ENCODE results near the gene NUDT5. TPM values are rescaled to one million over a fixed set of nuclear protein-coding genes. Genes with fewer than 3 reads are reported as not detected.

NUDT5 gene
- total RNA-seq, 1 experiment from 2014 or later, result 160 TPM

DNA sequence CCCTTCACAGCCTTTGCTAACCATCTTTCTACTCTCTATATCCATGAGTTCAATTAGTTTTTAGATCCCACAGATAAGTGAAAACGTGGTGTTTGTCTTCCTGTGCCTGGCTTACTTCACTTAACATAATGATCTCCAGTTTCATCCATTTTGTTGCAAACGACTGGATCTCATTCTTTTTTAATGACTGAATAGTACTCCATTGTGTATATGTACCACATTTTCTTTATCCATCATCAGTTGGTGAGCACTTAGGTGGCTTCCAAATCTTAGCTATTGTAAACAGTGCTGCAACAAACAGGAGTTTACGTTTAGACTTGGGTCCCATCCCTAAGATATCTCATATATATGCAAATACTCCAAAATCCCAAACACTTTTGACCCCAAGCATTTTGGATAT is 9.4 kb upstream of the NUDT5 start:
- Histone ChIP-seq H3K9me3 (no peaks in the 10 kb centered on the region), H3K27me3 (replicated peaks; ENCODE audit: control insufficient read depth, insufficient read depth, low read length) (no peaks in the 10 kb centered on the region), H3K36me3 (ENCODE audit: control insufficient read depth, insufficient read depth, low read length) (peaks cover 2% of the 10 kb centered on the region; the same call in 1 of the 2 replicates), H3K4me1 (no peaks in the 10 kb centered on the region), H3K4me3 (ENCODE audit: low read depth, low read length) (no peak overlapping the region)
- Mint-ChIP-seq H3K27me3 (ENCODE audit: insufficient read depth, unreplicated experiment) (no peaks in the 10 kb centered on the region), H3K36me3 (ENCODE audit: insufficient read depth, unreplicated experiment) (peaks cover 59% of the 10 kb centered on the region), H3K4me3 (ENCODE audit: unreplicated experiment) (no peak overlapping the region), H3K4me1 (ENCODE audit: low read depth, unreplicated experiment) (no peaks in the 10 kb centered on the region), H3K27ac (ENCODE audit: unreplicated experiment) (no peak overlapping the region), H3K9me3 (ENCODE audit: unreplicated experiment) (no peaks in the 10 kb centered on the region)
- TF ChIP-seq, protein P1, sequence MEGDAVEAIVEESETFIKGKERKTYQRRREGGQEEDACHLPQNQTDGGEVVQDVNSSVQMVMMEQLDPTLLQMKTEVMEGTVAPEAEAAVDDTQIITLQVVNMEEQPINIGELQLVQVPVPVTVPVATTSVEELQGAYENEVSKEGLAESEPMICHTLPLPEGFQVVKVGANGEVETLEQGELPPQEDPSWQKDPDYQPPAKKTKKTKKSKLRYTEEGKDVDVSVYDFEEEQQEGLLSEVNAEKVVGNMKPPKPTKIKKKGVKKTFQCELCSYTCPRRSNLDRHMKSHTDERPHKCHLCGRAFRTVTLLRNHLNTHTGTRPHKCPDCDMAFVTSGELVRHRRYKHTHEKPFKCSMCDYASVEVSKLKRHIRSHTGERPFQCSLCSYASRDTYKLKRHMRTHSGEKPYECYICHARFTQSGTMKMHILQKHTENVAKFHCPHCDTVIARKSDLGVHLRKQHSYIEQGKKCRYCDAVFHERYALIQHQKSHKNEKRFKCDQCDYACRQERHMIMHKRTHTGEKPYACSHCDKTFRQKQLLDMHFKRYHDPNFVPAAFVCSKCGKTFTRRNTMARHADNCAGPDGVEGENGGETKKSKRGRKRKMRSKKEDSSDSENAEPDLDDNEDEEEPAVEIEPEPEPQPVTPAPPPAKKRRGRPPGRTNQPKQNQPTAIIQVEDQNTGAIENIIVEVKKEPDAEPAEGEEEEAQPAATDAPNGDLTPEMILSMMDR (IDR thresholded peaks at IDR 0.05; ENCODE audit: insufficient read depth in 1 of 2, low read depth in 1 of 2, low read length in 1 of 2, severe bottlenecking in 1 of 2, unreplicated experiment in 1 of 2), result no peak
- POLR2A ChIA-PET, result no interaction called here
- no peak for DNase-seq
- CTCF ChIA-PET, result no interaction called here
- no TSS peak for BruUV-seq (replicated peaks)
- intact Hi-C loops (cut with micrococcal nuclease; ENCODE audit: unreplicated experiment), result no loop called here

DNA sequence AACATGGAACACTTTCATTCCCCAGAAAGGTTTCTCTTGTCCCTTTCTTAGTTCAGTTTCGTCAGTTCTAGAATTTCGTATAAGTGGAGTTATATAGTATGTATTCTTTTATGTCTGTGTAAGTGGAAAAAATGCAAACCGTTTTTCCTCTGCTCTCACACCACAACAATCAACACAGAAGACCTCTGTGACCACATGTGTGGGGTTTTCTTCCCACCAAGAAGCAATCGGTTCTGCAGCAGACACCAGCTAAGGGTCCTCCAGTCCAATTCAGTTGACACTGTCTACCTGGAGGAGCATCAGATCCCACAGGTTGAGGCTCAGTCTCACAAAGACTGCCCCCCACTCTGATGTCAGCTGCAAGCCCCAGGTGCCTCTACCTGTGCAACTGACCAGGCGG is 6.5 kb upstream of the NUDT5 start:
- H3K9me3 Mint-ChIP-seq (ENCODE audit: unreplicated experiment), result no peaks in the 10 kb centered on the region

DNA sequence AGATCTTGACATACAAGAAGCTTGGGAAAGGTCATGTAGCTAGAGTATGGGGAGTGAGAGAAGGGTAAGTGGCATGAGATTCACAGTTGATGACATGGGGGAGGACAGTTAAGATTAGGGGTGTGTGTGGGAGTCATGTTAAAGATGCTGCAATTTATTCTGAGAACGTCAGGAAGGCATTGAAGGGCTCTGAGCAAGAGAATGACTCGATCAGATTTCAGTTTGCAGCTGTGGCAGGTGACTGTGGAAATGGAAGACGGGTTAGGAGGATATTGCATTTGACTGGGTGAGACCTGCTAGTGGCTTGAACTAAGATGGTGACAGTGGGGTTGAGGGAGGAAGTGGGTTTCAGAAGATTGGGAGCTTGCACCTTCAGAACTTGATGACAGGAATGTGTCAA is 5.9 kb upstream of the NUDT5 start:
- H3K9me3 ChIP-seq, result no peaks in the 10 kb centered on the region
- BruUV-seq (replicated peaks), result no TSS peak
- H3K27me3 ChIP-seq (replicated peaks; ENCODE audit: control insufficient read depth, insufficient read depth, low read length), result no peaks in the 10 kb centered on the region
- Mint-ChIP-seq H3K36me3 (ENCODE audit: insufficient read depth, unreplicated experiment) (peaks cover 47% of the 10 kb centered on the region), H3K27ac (ENCODE audit: unreplicated experiment) (no peak overlapping the region), H3K27me3 (ENCODE audit: insufficient read depth, unreplicated experiment) (no peaks in the 10 kb centered on the region), H3K4me3 (ENCODE audit: unreplicated experiment) (no peak overlapping the region), H3K9me3 (ENCODE audit: unreplicated experiment) (no peaks in the 10 kb centered on the region), H3K4me1 (ENCODE audit: low read depth, unreplicated experiment) (no peaks in the 10 kb centered on the region)
- CTCF ChIA-PET, result no interaction called here
- intact Hi-C loops (cut with micrococcal nuclease; ENCODE audit: unreplicated experiment), result no loop called here
- no peak overlapping the region for H3K4me3 ChIP-seq (ENCODE audit: low read depth, low read length)
- DNase-seq, result no peak
- POLR2A ChIA-PET, result no interaction called here
- no peaks in the 10 kb centered on the region for H3K4me1 ChIP-seq
- TF ChIP-seq, protein P1 (IDR thresholded peaks at IDR 0.05; ENCODE audit: insufficient read depth in 1 of 2, low read depth in 1 of 2, low read length in 1 of 2, severe bottlenecking in 1 of 2, unreplicated experiment in 1 of 2), result no peak
- peaks cover 2% of the 10 kb centered on the region; the same call in 1 of the 2 replicates for H3K36me3 ChIP-seq (ENCODE audit: control insufficient read depth, insufficient read depth, low read length)

More for the DNA sequence above, 6.5 kb upstream of the NUDT5 start:
- Mint-ChIP-seq H3K4me3 (ENCODE audit: unreplicated experiment) (no peak overlapping the region), H3K4me1 (ENCODE audit: low read depth, unreplicated experiment) (no peaks in the 10 kb centered on the region), H3K36me3 (ENCODE audit: insufficient read depth, unreplicated experiment) (peaks cover 54% of the 10 kb centered on the region), H3K27ac (ENCODE audit: unreplicated experiment) (no peak overlapping the region), H3K27me3 (ENCODE audit: insufficient read depth, unreplicated experiment) (no peaks in the 10 kb centered on the region)
- peaks cover 2% of the 10 kb centered on the region; the same call in 1 of the 2 replicates for H3K36me3 ChIP-seq (ENCODE audit: control insufficient read depth, insufficient read depth, low read length)
- ChIA-PET POLR2A (no interaction called here), CTCF (no interaction called here)
- H3K9me3 ChIP-seq, result no peaks in the 10 kb centered on the region
- no peaks in the 10 kb centered on the region for H3K4me1 ChIP-seq
- no peak for DNase-seq
- TF ChIP-seq, protein P1 (IDR thresholded peaks at IDR 0.05; ENCODE audit: insufficient read depth in 1 of 2, low read depth in 1 of 2, low read length in 1 of 2, severe bottlenecking in 1 of 2, unreplicated experiment in 1 of 2), result no peak
- no TSS peak for BruUV-seq (replicated peaks)
- intact Hi-C loops (cut with micrococcal nuclease; ENCODE audit: unreplicated experiment), result no loop called here
- H3K27me3 ChIP-seq (replicated peaks; ENCODE audit: control insufficient read depth, insufficient read depth, low read length), result no peaks in the 10 kb centered on the region
- H3K4me3 ChIP-seq (ENCODE audit: low read depth, low read length), result no peak overlapping the region

All from Caco-2 (cell line).